22Rv1 (cell line): Measurements from ENCODE around the gene GUCA1C.

ENCODE experiments used
- H3K27ac ChIP-seq: fragments of 450-650 bp; 2 replicates; pipeline ENCODE4 v1.5.1; 2017
- ZFX ChIP-seq: fragments of 450-650 bp; IDR thresholded peaks from 2 replicates; pipeline ENCODE4 v1.6.1; 2017; ENCODE audit warnings: antibody characterized with exemption, borderline replicate concordance
- TF ChIP-seq, protein P1 (sequence below): fragments of 450-650 bp; IDR thresholded peaks from 2 replicates; pipeline ENCODE4 v1.5.1; 2017; ENCODE audit warnings: mild to moderate bottlenecking

GUCA1C gene

GRCh38 chr3:108907194-108907593 is 46.5 kb downstream of the GUCA1C start:
- H3K27ac ChIP-seq: no peak overlapping the region
- TF ChIP-seq, protein P1, sequence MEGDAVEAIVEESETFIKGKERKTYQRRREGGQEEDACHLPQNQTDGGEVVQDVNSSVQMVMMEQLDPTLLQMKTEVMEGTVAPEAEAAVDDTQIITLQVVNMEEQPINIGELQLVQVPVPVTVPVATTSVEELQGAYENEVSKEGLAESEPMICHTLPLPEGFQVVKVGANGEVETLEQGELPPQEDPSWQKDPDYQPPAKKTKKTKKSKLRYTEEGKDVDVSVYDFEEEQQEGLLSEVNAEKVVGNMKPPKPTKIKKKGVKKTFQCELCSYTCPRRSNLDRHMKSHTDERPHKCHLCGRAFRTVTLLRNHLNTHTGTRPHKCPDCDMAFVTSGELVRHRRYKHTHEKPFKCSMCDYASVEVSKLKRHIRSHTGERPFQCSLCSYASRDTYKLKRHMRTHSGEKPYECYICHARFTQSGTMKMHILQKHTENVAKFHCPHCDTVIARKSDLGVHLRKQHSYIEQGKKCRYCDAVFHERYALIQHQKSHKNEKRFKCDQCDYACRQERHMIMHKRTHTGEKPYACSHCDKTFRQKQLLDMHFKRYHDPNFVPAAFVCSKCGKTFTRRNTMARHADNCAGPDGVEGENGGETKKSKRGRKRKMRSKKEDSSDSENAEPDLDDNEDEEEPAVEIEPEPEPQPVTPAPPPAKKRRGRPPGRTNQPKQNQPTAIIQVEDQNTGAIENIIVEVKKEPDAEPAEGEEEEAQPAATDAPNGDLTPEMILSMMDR: no peak
- TF ChIP-seq ZFX: no peak

DNA sequence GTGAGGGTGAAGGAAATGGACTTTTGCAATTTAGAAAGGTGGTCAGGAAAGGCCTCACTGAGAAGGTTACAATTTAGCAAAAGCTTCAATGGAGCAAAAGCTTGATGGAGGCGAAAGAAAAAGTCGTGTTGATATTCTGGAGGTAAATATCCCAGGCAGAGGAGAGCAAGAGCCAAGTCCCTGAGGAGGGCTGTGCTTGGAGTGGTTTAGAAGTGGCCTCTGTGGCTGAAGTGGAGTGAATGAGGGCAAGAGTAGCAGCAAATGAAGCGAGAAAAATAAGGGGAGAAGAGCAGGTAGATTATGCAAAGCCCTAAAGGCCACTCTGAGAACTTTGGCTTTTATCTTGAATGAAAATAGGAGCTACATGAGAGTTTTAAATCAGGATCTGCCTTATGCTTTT is 54.1 kb downstream of the GUCA1C start:
- TF ChIP-seq ZFX: no peak
- TF ChIP-seq, protein P1: no peak
- no peak overlapping the region for H3K27ac ChIP-seq

DNA sequence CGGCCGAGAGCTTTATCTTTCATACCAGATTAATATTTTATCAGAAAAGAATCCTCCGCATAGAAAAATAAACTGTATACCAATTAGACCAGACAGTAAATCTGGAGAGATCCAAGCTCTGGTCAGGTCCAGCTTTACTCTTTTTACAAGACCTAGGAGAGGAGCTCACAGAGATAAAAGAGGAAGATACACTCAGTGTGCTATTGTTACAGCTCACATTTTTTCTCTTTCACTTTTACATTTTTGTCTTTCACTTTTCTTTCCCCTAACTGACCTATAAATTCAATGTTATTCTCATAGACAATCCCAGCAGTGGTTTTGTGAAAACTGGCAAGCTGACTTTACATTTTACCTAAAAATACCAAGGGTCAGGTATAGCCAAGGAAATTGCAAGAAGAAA is 55.8 kb downstream of the GUCA1C start:
- no peak overlapping the region for H3K27ac ChIP-seq
- TF ChIP-seq ZFX: no peak
- TF ChIP-seq, protein P1: no peak

DNA sequence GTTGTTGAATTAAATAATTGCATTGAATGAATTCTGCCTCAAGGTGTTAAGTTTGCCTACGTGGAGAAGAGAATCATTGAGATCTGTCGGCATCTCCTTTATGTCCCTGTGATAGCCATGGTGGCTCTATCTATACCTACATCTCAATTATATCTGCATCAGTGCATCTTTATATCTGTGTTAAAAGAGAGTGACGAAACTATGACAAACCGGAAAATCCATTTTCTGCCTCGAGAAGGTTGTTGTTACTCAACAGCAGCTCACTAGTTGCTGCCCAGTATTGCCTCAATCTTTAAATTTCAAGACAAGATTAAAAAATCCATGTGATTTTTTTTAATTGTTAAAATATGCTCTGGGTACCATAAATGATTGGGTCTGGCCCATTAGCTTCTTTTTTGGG is 58.7 kb downstream of the GUCA1C start:
- TF ChIP-seq, protein P1: no peak
- TF ChIP-seq ZFX: no peak
- no peak overlapping the region for H3K27ac ChIP-seq

- no peak overlapping the region for H3K27ac ChIP-seq
- TF ChIP-seq, protein P1: no peak
- TF ChIP-seq ZFX: no peak
Measured at GRCh38 chr3:108891833-108892232, 61.8 kb downstream of the GUCA1C start.

- TF ChIP-seq, protein P1: no peak
- TF ChIP-seq ZFX: no peak
- H3K27ac ChIP-seq: no peak overlapping the region
Measured at GRCh38 chr3:108887777-108888176, 65.9 kb downstream of the GUCA1C start.

DNA sequence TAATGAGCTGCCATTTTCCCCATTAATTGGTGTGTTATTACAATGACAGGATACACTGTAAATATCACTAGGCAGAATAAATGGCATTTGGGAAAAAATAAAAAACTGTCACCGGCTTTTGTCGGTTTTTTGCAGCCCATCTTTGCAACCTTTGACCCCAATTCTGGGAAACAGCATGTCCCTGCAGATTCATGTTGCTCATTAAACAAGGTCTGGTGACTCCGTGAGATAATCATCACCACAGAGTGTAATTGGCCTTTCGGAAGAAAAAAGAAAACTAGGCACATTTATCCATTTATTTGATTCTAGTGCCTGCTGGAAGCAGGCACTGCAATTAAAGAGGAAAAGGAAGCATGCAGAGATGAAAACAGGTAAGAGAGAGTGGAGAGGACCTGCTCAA is 66.6 kb downstream of the GUCA1C start:
- no peak for TF ChIP-seq ZFX
- TF ChIP-seq, protein P1: no peak
- no peak overlapping the region for H3K27ac ChIP-seq
